Measurements from ENCODE around the gene ABCA13. TPM values are rescaled to one million over a fixed set of nuclear protein-coding genes. Genes with fewer than 3 reads are reported as not detected.

The ABCA13 gene
- total and polyA plus RNA-seq, 4 donors: 1.2 to 23.2 (median 3.5) TPM

DNA sequence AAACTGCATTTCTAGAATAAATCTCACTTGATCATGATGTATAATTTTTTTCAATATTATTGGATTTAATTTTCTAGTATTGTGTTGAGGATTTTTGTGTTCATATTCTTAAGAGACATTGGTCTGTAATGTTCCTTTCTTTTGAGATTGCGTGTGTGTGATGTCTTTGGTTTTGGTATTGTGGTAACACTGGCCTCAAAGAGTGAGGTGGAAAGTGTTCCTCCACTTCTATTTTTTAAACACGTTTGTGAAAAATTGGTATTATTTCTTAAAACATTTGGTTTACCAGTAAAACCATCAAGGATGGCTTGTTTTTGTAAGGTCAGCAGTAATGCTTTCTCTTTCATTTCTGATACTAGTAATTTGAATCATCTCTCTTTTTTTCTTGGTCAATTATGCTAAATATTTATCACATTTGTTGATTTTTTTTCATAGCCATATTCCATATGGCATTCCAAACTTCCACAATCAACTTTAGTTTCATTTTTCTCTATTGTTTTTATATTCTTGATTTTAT is 462.9 kb downstream of the ABCA13 start:
- DNase-seq: no peak
- Histone ChIP-seq H3K36me3 (ENCODE audit: control insufficient read depth in 4 of 4, insufficient read depth in 4 of 4, low read length in 4 of 4) (no peaks in the 10 kb centered on the region), H3K27me3 (ENCODE audit: control insufficient read depth in 3 of 3, insufficient read depth in 3 of 3, low read length in 2 of 3) (no peaks in the 10 kb centered on the region), H3K4me3 (no peak overlapping the region), H3K27ac (ENCODE audit: low read depth in 1 of 2, low read length in 1 of 2) (no peak overlapping the region), H3K9me3 (ENCODE audit: control insufficient read depth in 4 of 4, insufficient read depth in 3 of 4, low read length in 3 of 4) (peaks cover 0 to 2% (median 0%) of the 10 kb centered on the region in 4 donors), H3K4me1 (ENCODE audit: control insufficient read depth in 5 of 5, insufficient read depth in 5 of 5, low read length in 5 of 5) (peaks cover 0 to 9% (median 0%) of the 10 kb centered on the region in 5 donors), H3K9ac (ENCODE audit: insufficient read depth in 1 of 2, low read length in 2 of 2) (no peak overlapping the region)
- whole genome bisulfite sequencing, 2 donors: 80 to 88% methylated on average over 2 of the region's 2 CpGs
- no peak for ATAC-seq (ENCODE audit: insufficient read depth, low FRiP score)
- TF ChIP-seq, protein P1, sequence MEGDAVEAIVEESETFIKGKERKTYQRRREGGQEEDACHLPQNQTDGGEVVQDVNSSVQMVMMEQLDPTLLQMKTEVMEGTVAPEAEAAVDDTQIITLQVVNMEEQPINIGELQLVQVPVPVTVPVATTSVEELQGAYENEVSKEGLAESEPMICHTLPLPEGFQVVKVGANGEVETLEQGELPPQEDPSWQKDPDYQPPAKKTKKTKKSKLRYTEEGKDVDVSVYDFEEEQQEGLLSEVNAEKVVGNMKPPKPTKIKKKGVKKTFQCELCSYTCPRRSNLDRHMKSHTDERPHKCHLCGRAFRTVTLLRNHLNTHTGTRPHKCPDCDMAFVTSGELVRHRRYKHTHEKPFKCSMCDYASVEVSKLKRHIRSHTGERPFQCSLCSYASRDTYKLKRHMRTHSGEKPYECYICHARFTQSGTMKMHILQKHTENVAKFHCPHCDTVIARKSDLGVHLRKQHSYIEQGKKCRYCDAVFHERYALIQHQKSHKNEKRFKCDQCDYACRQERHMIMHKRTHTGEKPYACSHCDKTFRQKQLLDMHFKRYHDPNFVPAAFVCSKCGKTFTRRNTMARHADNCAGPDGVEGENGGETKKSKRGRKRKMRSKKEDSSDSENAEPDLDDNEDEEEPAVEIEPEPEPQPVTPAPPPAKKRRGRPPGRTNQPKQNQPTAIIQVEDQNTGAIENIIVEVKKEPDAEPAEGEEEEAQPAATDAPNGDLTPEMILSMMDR (IDR thresholded peaks at IDR 0.05; ENCODE audit: control extremely low read depth, extremely low read depth): no peak

DNA sequence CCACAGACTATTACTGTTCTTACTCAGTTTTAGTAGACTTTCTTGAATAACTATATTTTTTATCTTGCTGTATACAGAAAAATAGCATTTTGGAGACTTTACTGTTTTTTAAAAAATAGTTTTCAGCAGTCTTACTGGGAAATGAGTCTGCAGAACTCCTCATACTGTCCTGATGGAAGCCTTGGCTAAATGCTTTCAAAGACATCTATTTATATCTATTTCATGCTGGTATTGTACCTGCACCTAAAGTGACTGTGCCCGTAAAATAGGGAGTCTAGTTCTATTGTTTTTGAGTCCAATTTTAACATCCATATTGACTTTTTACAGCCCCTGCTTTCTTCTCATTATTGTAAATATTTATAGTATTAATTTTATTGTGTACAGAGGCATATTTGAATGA is 464.5 kb downstream of the ABCA13 start:
- ATAC-seq (ENCODE audit: insufficient read depth, low FRiP score): no peak
- peak overlapping the region in 1 of 2 donors; percentile 85 for H3K27ac ChIP-seq (ENCODE audit: low read depth in 1 of 2, low read length in 1 of 2)
- no peaks in the 10 kb centered on the region for H3K27me3 ChIP-seq (ENCODE audit: control insufficient read depth in 3 of 3, insufficient read depth in 3 of 3, low read length in 2 of 3)
- no peak for DNase-seq
- TF ChIP-seq, protein P1 (IDR thresholded peaks at IDR 0.05; ENCODE audit: control extremely low read depth, extremely low read depth): no peak
- WGBS, 2 donors: 87 to 89% methylated on average over 1 of the region's 1 CpG
- H3K4me3 ChIP-seq: no peak overlapping the region
- peaks cover 0 to 2% (median 0%) of the 10 kb centered on the region in 4 donors for H3K9me3 ChIP-seq (ENCODE audit: control insufficient read depth in 4 of 4, insufficient read depth in 3 of 4, low read length in 3 of 4)
- peaks cover 0 to 9% (median 0%) of the 10 kb centered on the region in 5 donors for H3K4me1 ChIP-seq (ENCODE audit: control insufficient read depth in 5 of 5, insufficient read depth in 5 of 5, low read length in 5 of 5)
- no peak overlapping the region for H3K9ac ChIP-seq (ENCODE audit: insufficient read depth in 1 of 2, low read length in 2 of 2)
- H3K36me3 ChIP-seq (ENCODE audit: control insufficient read depth in 4 of 4, insufficient read depth in 4 of 4, low read length in 4 of 4): no peaks in the 10 kb centered on the region

DNA sequence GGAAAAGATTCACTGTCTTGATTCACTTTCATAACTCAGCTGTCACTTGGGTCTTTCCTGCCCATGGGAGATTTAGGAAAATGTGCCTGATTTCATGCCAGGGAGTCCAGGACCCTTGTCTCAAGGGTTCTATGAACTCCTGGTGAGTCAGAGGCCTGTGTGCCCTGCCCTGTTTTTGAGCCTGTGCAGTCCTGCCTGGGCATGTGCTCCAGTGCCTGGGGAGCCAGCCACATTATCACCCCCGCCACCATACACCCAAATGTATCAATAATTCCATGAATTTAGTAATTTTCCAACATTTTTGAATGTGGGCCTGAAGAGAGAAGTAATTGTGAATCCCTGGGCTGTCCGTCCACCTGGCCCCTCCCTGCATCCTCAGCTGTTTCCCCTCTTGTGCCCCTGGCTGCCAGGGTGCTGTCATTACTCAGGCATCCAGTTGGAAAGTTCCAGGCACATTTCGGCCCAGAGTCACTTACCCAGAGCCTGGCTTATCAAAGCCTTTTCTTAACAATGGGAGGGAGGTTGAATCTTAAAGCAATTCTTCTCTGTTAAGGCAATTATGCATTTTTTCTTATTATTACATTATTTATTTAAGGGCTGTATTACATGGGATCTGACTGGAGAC is 465.2 kb downstream of the ABCA13 start:
- 72 to 90% methylated on average over 3 of the region's 3 CpGs for WGBS, 2 donors
- TF ChIP-seq, protein P1 (IDR thresholded peaks at IDR 0.05; ENCODE audit: control extremely low read depth, extremely low read depth): no peak
- H3K9ac ChIP-seq (ENCODE audit: insufficient read depth in 1 of 2, low read length in 2 of 2): no peak overlapping the region
- no peaks in the 10 kb centered on the region for H3K36me3 ChIP-seq (ENCODE audit: control insufficient read depth in 4 of 4, insufficient read depth in 4 of 4, low read length in 4 of 4)
- H3K27ac ChIP-seq (ENCODE audit: low read depth in 1 of 2, low read length in 1 of 2): peak overlapping the region in 1 of 2 donors; percentile 85
- no peak for ATAC-seq (ENCODE audit: insufficient read depth, low FRiP score)
- peaks cover 0 to 2% (median 0%) of the 10 kb centered on the region in 4 donors for H3K9me3 ChIP-seq (ENCODE audit: control insufficient read depth in 4 of 4, insufficient read depth in 3 of 4, low read length in 3 of 4)
- peaks cover 0 to 9% (median 0%) of the 10 kb centered on the region in 5 donors for H3K4me1 ChIP-seq (ENCODE audit: control insufficient read depth in 5 of 5, insufficient read depth in 5 of 5, low read length in 5 of 5)
- no peak for DNase-seq
- H3K4me3 ChIP-seq: no peak overlapping the region
- H3K27me3 ChIP-seq (ENCODE audit: control insufficient read depth in 3 of 3, insufficient read depth in 3 of 3, low read length in 2 of 3): no peaks in the 10 kb centered on the region

All from lung (tissue), 12 donors.